Islet of Langerhans (tissue), 1 donor: ENCODE results near the gene TMEM232.
"Not testable (repeated sequence)": the region's sequence is repeated elsewhere in the genome, so short reads cannot be mapped to it uniquely, and the experiment has no call there.

ENCODE experiments used
- FAIRE-seq: peaks from one replicate; lab custom pipeline; 2011; peaks lifted over from hg19 to GRCh38; lab: Jason Lieb, UNC

TMEM232 gene

DNA sequence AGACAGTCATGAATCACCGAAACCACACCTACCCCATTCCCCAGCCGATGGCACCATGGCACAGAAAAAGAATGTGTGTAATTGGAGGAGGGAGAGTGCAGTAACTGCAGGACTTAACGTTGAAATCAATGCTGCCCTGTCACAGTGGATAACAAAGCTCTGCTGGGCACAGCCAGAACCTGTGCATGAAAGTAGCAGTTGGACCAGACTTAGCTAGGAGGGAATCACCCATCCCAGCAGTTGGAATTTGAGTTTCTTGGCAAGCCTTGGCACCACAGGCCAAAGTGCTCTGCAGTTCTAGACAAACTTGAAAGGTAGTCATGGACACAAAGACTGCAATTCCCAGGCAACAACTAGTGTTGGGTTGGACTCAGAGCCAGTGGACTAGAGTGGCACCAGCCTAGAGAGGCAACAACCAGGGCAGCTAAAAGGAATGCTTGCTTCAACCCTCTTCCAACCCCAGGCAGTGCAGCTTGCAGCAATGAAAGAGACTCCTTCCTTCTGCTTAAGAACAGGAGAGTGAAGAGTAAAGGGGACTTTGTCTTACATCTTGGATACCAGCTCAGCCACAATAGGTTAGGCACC lies 19.1 kb downstream of the TMEM232 start:
- FAIRE-seq = no peak

DNA sequence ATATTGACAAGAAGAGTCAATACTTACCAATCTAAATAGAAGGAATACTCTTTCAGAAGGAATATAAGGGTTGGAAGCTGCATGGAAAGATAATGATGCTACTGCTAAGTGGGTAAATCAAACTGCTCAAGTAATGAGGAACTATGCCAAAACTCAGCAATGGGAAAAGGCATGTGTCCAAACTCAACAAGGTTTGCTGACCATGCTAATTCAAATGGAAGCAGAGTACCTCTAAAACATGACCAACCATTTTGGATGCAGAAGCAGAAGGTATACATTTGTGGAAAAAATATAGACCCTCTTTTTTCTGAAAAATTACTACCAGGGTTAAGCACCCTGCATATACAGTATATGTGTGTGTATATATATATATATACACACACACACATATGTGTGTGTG lies 21.1 kb downstream of the TMEM232 start:
- FAIRE-seq = no peak

DNA sequence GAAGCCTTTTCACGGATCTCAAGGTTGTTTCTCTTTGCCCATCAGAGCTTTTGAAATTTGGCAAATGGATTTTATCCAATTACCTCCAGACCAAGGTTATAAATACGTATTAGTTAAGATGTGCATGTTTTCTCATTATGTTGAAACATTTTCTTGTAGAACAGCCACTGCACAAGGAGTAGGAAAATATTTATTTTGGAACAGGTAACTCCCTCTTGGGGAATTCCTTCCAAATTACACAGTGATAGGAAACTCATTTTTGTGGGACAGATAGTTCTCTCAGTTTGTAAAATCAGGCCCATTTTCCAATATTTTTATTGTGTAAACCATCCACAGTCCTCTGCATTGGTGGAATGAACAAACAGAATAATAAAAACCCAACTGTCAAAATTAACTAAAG lies 23.0 kb downstream of the TMEM232 start:
- no peak for FAIRE-seq

DNA sequence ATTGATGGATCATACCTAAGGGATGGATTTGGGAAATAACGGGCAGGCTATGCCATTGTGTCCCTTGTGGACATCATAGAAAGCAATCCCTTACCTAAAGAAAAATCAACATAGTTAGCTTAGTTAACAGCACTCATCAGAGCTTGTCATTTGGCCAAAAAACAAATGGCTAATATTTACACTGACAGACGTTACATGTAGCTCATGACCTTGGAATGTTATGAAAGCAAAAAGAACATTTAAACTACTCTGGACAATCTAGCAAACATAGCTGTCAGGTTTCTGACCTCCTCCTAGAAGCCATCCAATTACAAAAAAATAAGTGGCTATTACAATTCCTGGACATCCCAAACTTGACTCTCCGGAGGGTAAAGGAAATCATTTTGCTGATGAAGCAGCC lies 23.8 kb downstream of the TMEM232 start:
- FAIRE-seq = no peak

DNA sequence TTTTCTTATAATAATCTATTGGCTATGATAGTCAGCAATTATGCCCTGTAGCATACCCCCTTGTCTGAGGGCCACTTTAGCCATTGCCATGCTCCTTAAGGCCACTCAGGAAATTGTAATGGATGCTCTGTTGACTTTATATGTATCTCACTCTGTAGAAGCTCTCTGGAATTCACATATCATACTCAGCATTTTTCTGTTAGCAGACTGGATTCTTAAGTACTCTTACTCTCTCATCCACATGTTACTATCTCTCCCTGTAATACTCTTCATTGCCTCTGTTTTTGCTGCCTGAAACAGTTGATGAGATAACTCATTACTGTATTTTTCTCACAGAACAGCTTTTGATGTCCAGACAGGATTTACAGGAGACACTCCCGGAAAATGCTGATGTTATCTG lies 24.2 kb downstream of the TMEM232 start:
- no peak for FAIRE-seq

DNA sequence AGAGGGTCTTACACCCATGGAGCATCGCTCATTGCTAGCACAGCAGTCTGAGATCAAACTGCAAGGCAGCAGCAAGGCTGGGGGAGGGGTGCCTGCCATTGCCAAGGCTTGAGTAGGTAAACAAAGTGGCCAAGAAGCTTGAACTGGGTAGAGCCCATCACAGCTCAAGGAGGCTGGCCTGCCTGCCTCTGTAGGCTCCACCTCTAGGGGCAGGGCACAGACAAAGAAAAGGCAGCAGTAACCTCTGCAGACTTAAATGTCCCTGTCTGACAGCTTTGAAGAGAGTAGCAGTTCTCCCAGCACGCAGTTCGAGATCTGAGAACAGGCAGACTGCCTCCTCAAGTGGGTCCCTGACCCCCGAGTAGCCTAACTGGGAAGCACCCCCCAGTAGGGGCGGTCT lies 33.8 kb downstream of the TMEM232 start:
- not testable (repeated sequence) for FAIRE-seq

DNA sequence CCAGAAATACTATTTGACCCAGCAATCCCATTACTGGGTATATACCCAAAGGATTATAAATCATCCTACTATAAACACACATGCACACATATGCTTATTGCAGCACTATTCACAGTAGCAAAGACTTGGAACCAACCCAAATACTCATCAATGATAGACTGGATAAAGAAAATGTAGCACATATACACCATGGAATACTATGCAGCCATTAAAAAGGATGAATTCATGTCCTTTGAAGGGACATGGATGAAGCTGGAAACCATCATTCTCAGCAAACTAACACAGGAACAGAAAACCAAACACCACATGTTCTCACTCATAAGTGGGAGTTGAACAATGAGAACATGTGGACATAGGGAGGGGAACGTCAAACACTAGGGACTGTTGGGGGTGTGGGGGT lies 35.9 kb downstream of the TMEM232 start:
- FAIRE-seq = not testable (repeated sequence)

DNA sequence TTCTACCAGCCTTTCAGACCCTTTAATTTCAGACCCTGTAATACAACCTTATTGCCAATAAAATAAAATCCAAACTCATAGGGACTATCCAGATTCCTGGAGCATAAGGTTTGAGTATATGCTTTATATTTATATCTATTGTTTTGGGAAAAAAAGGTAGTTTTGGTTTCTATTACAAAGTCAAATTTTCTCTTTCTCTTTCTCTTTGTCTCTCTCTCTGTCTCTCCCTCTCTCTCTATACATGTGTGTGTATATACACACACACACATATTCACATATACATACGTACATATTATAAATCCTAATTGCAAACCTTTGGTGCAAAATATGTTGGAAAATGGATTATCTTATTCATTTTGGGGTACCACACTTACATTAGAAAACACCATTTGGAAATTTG lies 39.0 kb downstream of the TMEM232 start:
- FAIRE-seq = no peak

DNA sequence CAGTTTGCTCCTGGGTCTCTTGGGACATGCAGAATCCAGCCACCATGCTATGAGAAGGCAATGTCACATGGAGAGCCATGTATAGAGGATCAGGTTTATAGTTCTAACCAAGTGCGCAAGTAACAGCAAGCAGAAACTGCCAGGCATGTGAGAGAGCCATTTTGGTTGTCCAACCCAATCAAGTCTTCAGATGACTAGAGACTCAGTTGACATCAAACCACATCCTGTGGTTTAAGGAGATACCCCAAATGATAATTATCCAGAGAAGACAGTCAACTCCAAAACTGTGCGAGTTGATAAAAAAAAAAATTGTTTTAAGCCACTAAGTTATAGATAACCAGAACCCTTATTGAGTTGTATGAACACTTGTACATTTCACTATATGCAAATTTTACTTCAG lies 40.2 kb downstream of the TMEM232 start:
- FAIRE-seq = no peak

DNA sequence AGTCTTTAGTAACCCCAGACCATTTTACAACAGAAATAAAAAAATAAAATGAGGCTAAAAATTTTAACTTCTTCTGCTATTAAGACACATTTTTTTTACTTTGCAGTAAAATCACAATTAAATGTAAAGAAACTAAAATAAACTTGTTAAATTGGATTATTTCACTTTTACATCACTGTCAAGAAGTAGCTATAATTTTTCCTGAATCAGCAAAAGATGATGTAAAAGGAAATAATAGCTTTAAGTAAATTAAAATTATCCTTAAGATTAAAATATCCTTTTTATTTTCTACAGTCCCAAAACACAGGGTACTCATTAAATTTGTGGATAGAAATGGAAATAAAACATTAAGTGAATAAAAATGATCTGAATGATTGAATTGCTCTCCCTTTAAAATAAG lies 44.5 kb downstream of the TMEM232 start:
- FAIRE-seq = peak; percentile 47

DNA sequence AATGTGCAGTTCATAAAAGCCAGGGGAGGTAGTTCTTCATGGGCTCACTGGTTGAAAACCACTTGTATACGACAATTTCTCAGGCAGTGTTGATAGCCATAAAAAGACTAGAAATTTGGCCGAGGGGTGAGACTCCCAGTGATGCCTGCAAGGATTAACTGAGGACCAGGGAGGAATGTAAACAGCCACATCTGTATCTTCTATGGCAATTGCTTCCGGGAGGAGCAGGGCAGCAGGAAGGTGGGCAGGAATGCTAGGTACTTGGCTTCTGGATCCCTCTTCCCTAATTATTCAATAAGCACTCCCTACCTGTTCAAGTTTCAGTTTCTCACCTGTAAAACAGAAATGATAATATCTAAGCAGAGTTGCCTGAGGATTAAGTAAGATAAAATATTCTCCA lies 45.4 kb downstream of the TMEM232 start:
- FAIRE-seq = no peak

DNA sequence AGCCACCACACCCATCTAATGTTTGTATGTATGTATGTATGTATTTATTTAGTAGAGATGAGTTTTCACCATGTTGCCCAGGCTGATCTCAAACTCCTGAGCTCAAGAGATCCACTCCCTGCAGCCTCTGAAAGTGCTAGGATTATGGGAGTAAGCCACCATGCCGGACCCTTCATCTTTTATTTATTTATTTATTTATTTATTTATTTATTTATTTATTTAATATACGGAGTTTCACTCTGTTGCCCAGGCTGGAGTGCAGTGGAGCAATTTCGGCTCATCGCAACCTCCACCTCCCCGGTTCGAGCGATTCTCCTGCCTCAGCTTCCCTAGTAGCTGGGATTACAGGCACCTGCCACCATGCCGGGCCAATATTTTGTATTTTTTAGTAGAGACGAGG lies 49.9 kb downstream of the TMEM232 start:
- FAIRE-seq = not testable (repeated sequence)

DNA sequence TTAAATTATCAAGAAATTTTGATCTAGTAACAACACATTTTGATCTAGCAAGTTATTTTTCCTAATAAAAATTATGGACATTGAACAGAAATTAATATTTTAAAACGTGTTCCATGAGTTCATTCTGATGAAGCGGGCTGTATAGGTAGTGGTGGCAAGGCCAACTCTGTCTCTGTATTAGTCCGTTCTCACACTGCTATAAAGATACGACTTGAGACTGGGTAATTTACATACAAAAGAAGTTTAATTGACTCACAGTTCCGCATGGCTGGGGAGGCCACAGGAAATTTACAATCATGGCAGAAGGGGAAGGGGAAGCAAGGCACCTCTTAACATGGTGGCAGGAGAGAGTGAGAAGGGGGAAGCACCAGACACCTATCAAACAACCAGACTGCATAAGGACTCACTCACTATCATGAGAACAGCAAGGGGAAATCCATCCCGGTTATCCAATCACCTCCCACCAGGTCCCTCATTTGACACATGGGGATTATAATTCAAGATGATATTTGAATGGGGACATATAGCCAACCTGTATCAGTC lies 61.2 kb downstream of the TMEM232 start:
- no peak for FAIRE-seq

DNA sequence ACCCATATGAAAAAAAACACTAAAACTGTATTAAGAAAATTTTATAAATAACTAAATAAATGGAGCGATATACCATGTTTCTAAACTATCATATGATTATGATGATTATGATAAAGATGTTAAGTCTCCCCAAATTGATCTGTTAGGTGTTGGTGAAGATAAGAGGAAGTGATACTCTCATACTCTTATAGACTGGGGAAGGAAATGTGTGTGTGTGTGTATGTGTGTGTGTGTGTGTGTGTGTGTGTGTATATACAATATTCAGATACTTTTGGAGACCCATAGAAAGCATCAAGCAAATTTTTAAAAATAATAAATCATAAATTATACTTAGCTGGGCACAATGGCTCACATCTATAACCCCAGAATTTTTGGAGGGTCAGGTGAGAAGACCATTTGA lies 62.9 kb downstream of the TMEM232 start:
- FAIRE-seq = no peak

DNA sequence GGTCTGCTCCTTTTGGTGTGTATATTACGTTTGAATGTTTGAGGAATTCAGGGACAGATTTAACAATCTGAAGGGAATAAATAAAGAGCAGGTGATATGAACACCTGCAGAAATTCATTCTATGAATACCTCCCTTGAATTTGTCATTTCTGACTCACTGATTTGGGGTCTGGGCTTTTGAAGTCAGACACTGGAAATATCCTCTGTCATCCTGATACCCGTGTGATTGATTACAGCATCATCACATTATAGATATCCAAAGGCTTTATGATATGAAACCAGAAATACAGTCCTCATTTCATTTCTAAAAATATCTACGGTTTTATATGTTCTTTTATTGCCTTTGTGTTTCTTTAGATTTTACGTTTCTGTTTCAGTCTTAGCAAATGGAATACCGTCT lies 68.5 kb downstream of the TMEM232 start:
- no peak for FAIRE-seq

DNA sequence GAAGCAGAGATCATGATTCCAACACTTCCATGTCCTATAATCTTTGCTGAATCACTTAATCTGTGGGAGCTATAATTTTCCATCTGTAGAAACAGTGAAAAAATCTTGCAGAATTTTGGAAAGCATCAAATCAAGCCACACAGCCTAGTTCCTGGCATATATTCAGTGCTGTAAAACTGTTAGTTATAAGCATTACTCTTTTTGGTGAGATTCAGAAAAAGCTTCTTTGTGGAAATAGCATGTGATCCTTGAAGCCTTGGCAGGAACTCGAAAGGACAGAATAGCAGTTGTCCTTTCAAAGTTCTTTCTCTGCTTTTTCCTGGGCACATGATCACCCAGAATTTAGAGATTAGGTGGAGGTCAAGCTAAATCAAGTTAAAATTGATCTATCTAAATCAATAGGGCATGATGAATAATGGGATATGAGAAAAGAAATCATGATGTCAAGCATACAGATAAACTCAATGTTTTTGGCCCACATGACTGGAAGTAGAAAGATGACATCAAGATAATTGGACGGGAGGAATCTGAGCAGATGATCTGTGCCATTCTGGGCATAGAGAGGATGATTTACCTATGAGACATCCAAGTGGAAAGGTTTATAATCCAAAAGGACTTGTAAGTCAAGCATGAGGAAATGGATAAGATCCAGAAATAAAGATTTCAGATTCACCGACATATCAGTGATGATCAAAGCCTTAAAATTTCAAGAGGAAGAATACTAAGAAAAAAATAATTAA lies 73.1 kb downstream of the TMEM232 start:
- FAIRE-seq = no peak

DNA sequence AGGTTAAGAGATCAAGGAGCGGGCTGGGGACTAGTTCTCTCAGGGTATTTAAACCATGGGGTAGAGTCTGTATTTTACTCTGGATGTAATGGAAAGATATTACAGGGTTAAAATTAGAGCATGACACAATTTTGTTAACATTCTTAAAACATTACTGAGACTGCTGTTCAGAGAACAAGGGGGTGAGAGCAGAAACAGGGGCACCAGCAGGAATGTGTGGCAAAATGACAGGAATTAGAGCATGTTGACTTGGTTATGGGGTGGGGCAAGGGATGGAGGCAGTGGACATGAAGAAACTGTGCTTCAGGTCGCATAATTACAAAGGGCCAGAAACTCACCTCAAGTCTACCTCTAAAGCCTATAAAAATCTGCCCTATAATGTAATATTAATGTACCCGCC lies 75.0 kb downstream of the TMEM232 start:
- FAIRE-seq = no peak

DNA sequence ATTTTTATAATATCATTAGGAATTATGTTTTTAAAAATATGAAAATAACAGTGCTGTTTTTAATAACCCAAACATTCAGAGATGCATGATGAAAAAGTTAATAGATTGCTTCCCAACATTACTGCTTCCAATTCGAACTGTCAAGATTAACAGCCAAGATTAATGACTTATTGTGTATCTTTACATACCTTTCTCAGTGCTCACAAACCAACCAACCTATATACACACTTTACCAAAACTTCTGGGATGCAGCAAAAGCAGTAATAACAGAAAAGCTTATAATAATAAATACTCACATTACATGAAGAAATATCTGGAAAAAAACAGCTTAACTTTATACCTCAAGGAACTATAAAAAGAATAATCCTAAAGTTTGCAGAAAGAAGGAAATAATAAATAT lies 82.1 kb downstream of the TMEM232 start:
- FAIRE-seq = no peak

DNA sequence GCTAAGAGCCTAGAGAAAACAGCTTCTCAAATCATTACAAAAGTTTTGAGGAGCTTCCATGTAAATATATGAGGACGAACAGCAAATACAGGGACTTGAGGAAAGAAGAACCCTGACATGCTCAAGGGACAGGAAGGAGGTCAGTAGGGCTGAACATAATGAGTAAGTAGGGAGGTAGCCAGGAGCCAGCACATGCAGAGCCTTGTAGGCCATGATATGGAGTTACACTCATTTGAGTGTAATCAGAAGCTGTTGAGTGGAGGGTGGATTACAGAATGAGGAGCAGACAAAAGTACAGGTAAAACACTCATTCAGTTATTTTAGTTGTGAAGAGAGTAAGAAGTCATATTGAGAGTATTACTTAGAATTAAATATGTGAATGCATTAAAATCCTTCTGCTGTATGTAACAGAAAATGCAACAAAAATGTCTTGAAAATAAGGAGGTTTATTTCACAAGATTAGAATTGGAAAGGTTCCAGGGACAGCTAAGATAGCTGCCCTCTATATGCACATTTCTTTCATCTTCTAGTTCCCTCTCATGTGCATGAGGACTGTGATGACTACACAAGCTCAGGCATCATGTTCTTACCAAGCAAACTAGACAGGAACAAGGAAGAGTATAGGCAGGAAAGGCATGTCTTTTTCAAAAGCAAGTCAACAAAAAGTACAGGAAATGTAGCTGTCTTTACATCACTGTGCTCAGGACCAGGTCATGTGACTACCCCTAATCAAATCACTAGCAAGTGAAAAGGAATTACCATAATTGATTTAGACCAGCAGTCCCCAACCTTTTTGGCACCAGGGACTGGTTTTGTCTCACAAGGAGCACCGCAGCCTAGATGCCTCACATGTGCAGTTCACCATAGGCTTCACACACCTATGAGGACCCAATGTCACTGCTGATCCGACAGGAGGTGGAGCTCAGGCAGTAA lies 87.2 kb downstream of the TMEM232 start:
- FAIRE-seq = no peak

DNA sequence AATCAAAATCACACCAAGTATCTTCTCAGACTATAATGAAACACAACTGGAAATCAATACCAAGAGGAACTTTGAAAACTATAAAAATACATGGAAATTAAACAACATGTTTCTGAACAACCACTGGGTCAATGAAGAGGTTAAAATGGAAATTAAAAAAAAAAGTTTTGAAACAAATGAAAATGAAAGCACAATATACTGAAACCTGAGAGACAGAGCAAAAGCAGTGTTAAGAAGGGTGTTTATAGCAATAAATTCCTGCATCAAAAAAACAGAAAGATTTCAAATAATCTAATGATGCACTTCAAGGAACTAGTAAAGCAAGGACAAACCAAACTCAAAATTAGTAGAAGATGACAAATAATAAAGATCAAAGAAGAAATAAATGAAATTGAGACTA lies 92.0 kb downstream of the TMEM232 start:
- no peak for FAIRE-seq

DNA sequence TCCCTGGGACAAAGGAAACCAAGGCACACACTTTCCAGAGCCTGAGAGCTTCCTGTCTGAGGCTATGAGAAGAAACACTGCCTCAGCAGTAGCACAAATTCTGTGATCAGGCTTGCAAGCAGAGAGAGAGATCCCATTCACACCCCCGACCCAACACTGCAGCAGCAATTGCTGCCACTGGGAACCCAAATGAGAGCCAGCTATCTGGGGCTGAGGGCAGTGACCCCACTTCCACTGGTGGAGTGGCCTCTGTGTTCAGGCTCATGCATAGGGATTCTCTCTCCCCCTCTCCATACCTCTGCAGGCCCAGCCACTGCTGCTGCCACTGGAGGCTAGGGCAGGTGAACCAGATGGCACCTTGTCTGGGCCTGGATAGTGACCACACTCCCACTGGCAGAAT lies 95.2 kb downstream of the TMEM232 start:
- FAIRE-seq = no peak

DNA sequence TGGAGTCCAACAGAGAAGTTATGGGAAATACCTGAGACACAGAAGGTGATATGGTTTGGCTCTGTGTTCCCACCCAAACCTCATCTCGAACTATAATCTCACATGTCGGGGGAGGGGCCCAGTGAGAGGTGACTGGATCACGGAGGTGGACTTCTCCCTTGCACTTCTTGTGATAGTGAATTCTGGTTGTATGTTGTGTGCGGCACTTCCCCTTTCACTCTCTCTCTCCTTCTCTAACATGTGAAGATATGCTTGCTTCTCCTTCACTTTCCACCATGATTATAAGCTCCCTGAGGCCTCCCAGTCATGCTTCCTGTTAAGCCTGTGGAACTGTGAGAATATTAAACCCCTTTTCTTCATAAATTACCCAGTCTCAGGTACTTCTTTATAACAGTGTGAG lies 96.1 kb downstream of the TMEM232 start:
- no peak for FAIRE-seq

DNA sequence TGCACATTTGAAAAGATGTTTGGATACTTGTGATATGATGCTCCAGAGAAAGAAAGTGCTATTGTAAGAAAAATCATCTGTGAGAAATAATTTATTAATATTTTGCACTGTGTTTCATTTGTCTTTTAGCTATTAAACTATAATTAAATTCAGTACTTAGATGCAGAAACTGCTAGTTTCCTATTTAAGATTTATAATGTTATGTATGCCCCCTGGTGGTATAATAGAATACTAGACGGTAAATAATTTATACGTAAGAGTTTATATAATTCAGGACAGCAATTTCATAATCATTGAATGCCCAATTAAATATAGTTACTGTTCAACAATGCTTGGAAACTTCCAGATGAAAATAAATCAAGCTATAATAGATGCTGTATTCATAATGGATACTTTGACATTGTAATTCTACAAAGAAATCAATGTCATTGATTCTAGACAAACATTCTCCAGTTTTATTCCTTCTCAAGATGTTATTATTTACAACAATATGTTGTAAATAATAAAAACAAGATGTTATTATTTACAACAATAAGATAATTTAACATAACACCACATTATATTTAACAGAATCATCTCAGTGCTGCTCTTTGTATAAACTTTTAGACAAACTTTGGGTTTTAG lies 101.0 kb downstream of the TMEM232 start:
- peak; percentile 96 for FAIRE-seq
